ENCODE results near the gene GNAZ.

GRCh38 chr22:23098230-23098705 lies 27.9 kb downstream of the GNAZ start:
- TF ChIP-seq JUND (IDR thresholded peaks at IDR 0.05) = no peak
- no peak for TF ChIP-seq CTCF (IDR thresholded peaks at IDR 0.05; ENCODE audit: low read depth, low read length, missing input control)
- no peak for TF ChIP-seq FOXA1 (IDR thresholded peaks at IDR 0.05)
- no peak for TF ChIP-seq NR2F2 (IDR thresholded peaks at IDR 0.05)
- TF ChIP-seq YY1 (IDR thresholded peaks at IDR 0.05) = no peak
- no peak for TF ChIP-seq GABPA (IDR thresholded peaks at IDR 0.05 in 1 of 2, conservative IDR thresholded peaks at IDR 0.05 in 1 of 2)
- TF ChIP-seq SP1 (IDR thresholded peaks at IDR 0.05) = no peak
- TF ChIP-seq TAF1 (conservative IDR thresholded peaks at IDR 0.05) = no peak
- TF ChIP-seq, protein P1, sequence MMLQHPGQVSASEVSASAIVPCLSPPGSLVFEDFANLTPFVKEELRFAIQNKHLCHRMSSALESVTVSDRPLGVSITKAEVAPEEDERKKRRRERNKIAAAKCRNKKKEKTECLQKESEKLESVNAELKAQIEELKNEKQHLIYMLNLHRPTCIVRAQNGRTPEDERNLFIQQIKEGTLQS (IDR thresholded peaks at IDR 0.05) = no peak
- no peak for TF ChIP-seq RAD21 (IDR thresholded peaks at IDR 0.05)
- TF ChIP-seq MAX (IDR thresholded peaks at IDR 0.05) = no peak
